GM12878 (cell line): ENCODE measurements around the gene PSENEN. TPM values are rescaled to one million over a fixed set of nuclear protein-coding genes. Genes with fewer than 3 reads are reported as not detected.
A peak's percentile ranks its signal among the peaks of the same experiment; 100 is the strongest.

Experiments
- ASH2L ChIP-seq: fragments of 300-600, 200-600 bp; sonication (generic); IDR thresholded peaks from 2 replicates; pipeline ENCODE4 v1.6.1; 2017; ENCODE audit warnings: low read depth, mild to moderate bottlenecking, borderline replicate concordance
- CBX3 ChIP-seq: fragments of 200-600 bp; sonication (generic); IDR thresholded peaks from 2 replicates; pipeline ENCODE4 v1.6.1; 2016; ENCODE audit warnings: low read depth, borderline replicate concordance
- DPF2 ChIP-seq: fragments of 450-650 bp; IDR thresholded peaks from 2 replicates; pipeline ENCODE4 v1.6.1; 2017; ENCODE audit warnings: mild to moderate bottlenecking
- ESRRA ChIP-seq: IDR thresholded peaks from 2 replicates; pipeline ENCODE4 v1.6.1; 2012; ENCODE audit warnings: mild to moderate bottlenecking, low read length, improper control_type of control experiment
- FOXK2 ChIP-seq: fragments of 450-650 bp; IDR thresholded peaks from 2 replicates; pipeline ENCODE4 v1.6.1; 2017; ENCODE audit warnings: mild to moderate bottlenecking, moderate library complexity
- FOXM1 ChIP-seq: IDR thresholded peaks from 2 replicates; pipeline ENCODE4 v1.6.1; 2012; ENCODE audit warnings: low read depth, mild to moderate bottlenecking, inconsistent platforms, low read length, moderate library complexity
- JUND ChIP-seq: IDR thresholded peaks from 2 replicates; pipeline ENCODE4 v1.6.1; 2012; ENCODE audit warnings: low read depth, mild to moderate bottlenecking, low read length, improper control_type of control experiment, moderate library complexity
- MTA3 ChIP-seq: IDR thresholded peaks from 2 replicates; pipeline ENCODE4 v1.6.1; 2012; ENCODE audit warnings: low read length, inconsistent platforms, borderline replicate concordance
- NFIC ChIP-seq: IDR thresholded peaks from 2 replicates; pipeline ENCODE4 v1.6.1; 2012; ENCODE audit warnings: low read depth, mild to moderate bottlenecking, inconsistent platforms, low read length, moderate library complexity
- NFYA ChIP-seq: IDR thresholded peaks from 2 replicates; pipeline ENCODE4 v1.6.1; 2011; ENCODE audit warnings: low read depth, mild to moderate bottlenecking, low read length, improper control_type of control experiment, borderline replicate concordance
- NR2C1 ChIP-seq: fragments of 450-650 bp; IDR thresholded peaks from 2 replicates; pipeline ENCODE4 v1.6.1; 2017; ENCODE audit warnings: antibody characterized with exemption, mild to moderate bottlenecking, moderate library complexity
- NR2C2 ChIP-seq: IDR thresholded peaks from 2 replicates; pipeline ENCODE4 v1.6.1; 2011; ENCODE audit warnings: borderline replicate concordance, low read depth; ENCODE audit not compliant: control insufficient read depth, insufficient read length
- RFX5 ChIP-seq: IDR thresholded peaks from 2 replicates; pipeline ENCODE4 v1.6.1; 2011; ENCODE audit warnings: low read depth, low read length, improper control_type of control experiment
- SMC3 ChIP-seq: IDR thresholded peaks from 2 replicates; pipeline ENCODE4 v1.6.1; 2011; ENCODE audit warnings: low read length, improper control_type of control experiment, borderline replicate concordance
- SP1 ChIP-seq: IDR thresholded peaks from one replicate; pipeline ENCODE4 v1.6.1; 2011; ENCODE audit warnings: low read depth, low read length
- SRF ChIP-seq, 2 experiments: IDR thresholded peaks; 2 replicates each; pipeline ENCODE4 v1.6.1; 2011; ENCODE audit warnings: low read depth in 2 of 2, low read length in 2 of 2, mild to moderate bottlenecking in 1 of 2, moderate library complexity in 1 of 2
- ZNF207 ChIP-seq: fragments of 450-650 bp; IDR thresholded peaks from 2 replicates; pipeline ENCODE4 v1.6.1; 2014; ENCODE audit warnings: antibody characterized with exemption, mild to moderate bottlenecking, borderline replicate concordance
- ZNF24 ChIP-seq: fragments of 450-650 bp; IDR thresholded peaks from 2 replicates; pipeline ENCODE4 v1.6.1; 2017; ENCODE audit warnings: antibody characterized with exemption, mild to moderate bottlenecking
- polyA plus RNA-seq, 11 experiments: library from polyadenylated mRNA; depleted of rRNA in 4 of 11; unstranded in 6 of 11; stranded (reverse) in 5 of 11; fragments of >200 nt; fragmentation: Nextera tagmentation in 4 of 11; fragmentation: Illumina TruSeq in 1 of 11; extraction: Ambion mirVana in 4 of 11; extraction: Trizol in 1 of 11; gene quantifications; 1 replicate in 1 of 11; 2 replicates in 10 of 11; pipeline versions ENCODE4 v1.2.1 to v1.2.3, GENCODE V29; 2011 to 2016; ENCODE audit warnings: inconsistent platforms in 2 of 11, missing spikeins in 2 of 11, low read depth in 1 of 11
- total RNA-seq, 4 experiments: library from RNA; depleted of rRNA in 3 of 4; stranded (reverse); fragments of >200 nt in 3 of 4; fragmentation: Illumina TruSeq in 1 of 4; extraction: Trizol in 1 of 4; gene quantifications; 2 replicates each; pipeline versions ENCODE4 v1.2.1 to v1.2.3, GENCODE V29; 2013 to 2021
- TF ChIP-seq, protein P1 (sequence below): fragments of 450-650 bp; IDR thresholded peaks from 2 replicates; pipeline ENCODE4 v1.6.1; 2016; ENCODE audit warnings: mild to moderate bottlenecking
- TF ChIP-seq, protein P2 (sequence below): IDR thresholded peaks from 2 replicates; pipeline ENCODE4 v1.6.1; 2011; ENCODE audit warnings: borderline replicate concordance, low read depth, mild to moderate bottlenecking, moderate library complexity, mixed read lengths, low read length; ENCODE audit not compliant: insufficient read depth; ENCODE audit errors: extremely low read length
- TF ChIP-seq, protein P3 (sequence below): fragments of 450-650 bp; conservative IDR thresholded peaks from 2 replicates; pipeline ENCODE4 v1.6.1; 2017; ENCODE audit warnings: mild to moderate bottlenecking, moderate library complexity
- TF ChIP-seq, protein P4 (sequence below): IDR thresholded peaks from 2 replicates; pipeline ENCODE4 v1.6.1; 2011; ENCODE audit warnings: low read depth, mild to moderate bottlenecking, low read length, moderate library complexity, borderline replicate concordance; ENCODE audit errors: extremely low read depth
- TF ChIP-seq, protein P5 (sequence below): IDR thresholded peaks from 2 replicates; pipeline ENCODE4 v1.6.1; 2012; ENCODE audit warnings: low read depth, low read length, improper control_type of control experiment

The PSENEN gene
- total and polyA plus RNA-seq, 10 of the 15 experiments (the other 5 are each of a cell fraction or from before 2014, with no cell fraction given) = 14.4 to 178 (median 43.5) TPM

DNA sequence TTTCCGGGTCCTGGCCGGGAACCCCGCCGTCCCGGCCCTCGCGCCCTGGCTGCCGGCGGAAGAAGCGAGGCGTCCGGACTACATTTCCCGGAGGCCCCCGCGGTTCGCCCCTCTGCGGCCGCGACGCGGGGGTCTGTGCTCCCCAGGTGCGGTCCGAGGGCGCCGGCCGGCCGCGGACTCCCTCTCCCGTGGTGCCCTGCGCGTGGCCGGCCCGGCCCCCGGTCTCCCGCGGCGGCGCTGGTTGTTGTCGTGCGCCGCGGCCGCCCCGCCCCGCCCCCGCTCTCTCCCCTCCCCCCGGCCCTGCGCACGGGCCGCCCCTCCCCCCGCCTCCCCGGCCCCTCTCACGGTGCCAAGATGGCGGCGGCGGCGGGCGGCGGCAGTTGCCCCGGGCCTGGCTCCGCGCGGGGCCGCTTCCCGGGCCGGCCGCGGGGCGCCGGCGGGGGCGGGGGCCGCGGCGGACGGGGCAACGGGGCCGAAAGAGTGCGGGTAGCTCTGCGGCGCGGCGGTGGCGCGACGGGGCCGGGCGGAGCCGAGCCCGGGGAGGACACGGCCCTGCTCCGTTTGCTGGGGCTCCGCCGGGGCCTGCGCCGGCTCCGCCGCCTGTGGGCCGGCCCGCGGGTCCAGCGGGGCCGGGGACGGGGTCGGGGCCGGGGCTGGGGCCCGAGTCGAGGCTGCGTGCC is 27.6 kb upstream of the PSENEN start, which contains the start of gene KMT2B (continued):
- TF ChIP-seq, protein P1, sequence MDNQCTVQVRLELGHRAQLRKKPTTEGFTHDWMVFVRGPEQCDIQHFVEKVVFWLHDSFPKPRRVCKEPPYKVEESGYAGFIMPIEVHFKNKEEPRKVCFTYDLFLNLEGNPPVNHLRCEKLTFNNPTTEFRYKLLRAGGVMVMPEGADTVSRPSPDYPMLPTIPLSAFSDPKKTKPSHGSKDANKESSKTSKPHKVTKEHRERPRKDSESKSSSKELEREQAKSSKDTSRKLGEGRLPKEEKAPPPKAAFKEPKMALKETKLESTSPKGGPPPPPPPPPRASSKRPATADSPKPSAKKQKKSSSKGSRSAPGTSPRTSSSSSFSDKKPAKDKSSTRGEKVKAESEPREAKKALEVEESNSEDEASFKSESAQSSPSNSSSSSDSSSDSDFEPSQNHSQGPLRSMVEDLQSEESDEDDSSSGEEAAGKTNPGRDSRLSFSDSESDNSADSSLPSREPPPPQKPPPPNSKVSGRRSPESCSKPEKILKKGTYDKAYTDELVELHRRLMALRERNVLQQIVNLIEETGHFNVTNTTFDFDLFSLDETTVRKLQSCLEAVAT = no peak
- no peak for TF ChIP-seq FOXK2
- TF ChIP-seq ZNF24 = 0 out of 2 replicates have a peak, but pooled peaks have one; percentile 47
- TF ChIP-seq SP1 = no peak
- TF ChIP-seq ZNF207 = no peak
- no peak for TF ChIP-seq CBX3
- no peak for TF ChIP-seq NFYA
- TF ChIP-seq, protein P2, sequence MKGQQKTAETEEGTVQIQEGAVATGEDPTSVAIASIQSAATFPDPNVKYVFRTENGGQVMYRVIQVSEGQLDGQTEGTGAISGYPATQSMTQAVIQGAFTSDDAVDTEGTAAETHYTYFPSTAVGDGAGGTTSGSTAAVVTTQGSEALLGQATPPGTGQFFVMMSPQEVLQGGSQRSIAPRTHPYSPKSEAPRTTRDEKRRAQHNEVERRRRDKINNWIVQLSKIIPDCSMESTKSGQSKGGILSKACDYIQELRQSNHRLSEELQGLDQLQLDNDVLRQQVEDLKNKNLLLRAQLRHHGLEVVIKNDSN = no peak
- TF ChIP-seq, protein P3, sequence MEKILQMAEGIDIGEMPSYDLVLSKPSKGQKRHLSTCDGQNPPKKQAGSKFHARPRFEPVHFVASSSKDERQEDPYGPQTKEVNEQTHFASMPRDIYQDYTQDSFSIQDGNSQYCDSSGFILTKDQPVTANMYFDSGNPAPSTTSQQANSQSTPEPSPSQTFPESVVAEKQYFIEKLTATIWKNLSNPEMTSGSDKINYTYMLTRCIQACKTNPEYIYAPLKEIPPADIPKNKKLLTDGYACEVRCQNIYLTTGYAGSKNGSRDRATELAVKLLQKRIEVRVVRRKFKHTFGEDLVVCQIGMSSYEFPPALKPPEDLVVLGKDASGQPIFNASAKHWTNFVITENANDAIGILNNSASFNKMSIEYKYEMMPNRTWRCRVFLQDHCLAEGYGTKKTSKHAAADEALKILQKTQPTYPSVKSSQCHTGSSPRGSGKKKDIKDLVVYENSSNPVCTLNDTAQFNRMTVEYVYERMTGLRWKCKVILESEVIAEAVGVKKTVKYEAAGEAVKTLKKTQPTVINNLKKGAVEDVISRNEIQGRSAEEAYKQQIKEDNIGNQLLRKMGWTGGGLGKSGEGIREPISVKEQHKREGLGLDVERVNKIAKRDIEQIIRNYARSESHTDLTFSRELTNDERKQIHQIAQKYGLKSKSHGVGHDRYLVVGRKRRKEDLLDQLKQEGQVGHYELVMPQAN = peak; percentile 4; the same call in 1 of the 2 replicates
- TF ChIP-seq FOXM1 = no peak
- no peak; the same call in 1 of the 2 replicates for TF ChIP-seq SMC3
- TF ChIP-seq NFIC = no peak
- TF ChIP-seq JUND = no peak
- peak; percentile 72; the same call in 1 of the 2 replicates for TF ChIP-seq NR2C1
- no peak for TF ChIP-seq DPF2
- no peak for TF ChIP-seq ASH2L
- TF ChIP-seq MTA3 = no peak
- 0 out of 4 replicates have a peak, but pooled peaks of 1 of the 2 experiments have one; percentile 47 for TF ChIP-seq SRF (IDR thresholded peaks at IDR 0.05; ENCODE audit: low read depth in 2 of 2, low read length in 2 of 2)
- no peak for TF ChIP-seq NR2C2
- TF ChIP-seq, protein P4, sequence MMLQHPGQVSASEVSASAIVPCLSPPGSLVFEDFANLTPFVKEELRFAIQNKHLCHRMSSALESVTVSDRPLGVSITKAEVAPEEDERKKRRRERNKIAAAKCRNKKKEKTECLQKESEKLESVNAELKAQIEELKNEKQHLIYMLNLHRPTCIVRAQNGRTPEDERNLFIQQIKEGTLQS = peak; percentile 24; the same call in 1 of the 2 replicates
- no peak for TF ChIP-seq RFX5
- TF ChIP-seq, protein P5, sequence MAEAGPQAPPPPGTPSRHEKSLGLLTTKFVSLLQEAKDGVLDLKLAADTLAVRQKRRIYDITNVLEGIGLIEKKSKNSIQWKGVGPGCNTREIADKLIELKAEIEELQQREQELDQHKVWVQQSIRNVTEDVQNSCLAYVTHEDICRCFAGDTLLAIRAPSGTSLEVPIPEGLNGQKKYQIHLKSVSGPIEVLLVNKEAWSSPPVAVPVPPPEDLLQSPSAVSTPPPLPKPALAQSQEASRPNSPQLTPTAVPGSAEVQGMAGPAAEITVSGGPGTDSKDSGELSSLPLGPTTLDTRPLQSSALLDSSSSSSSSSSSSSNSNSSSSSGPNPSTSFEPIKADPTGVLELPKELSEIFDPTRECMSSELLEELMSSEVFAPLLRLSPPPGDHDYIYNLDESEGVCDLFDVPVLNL = no peak
- no peak for TF ChIP-seq ESRRA
